GM10266 (cell line): ENCODE measurements around the gene TBC1D22B.

Experiments used
- DNase-seq: peaks from one replicate; pipeline ENCODE4 v3.0.0; 2012; ENCODE audit errors: extremely low spot score
- CTCF ChIP-seq: IDR thresholded peaks from 2 replicates; pipeline ENCODE4 v1.5.1; 2012; ENCODE audit warnings: mild to moderate bottlenecking, low read depth; ENCODE audit not compliant: control insufficient read depth, insufficient read depth; ENCODE audit errors: missing control alignments

Gene TBC1D22B

GRCh38 chr6:37347670-37348111 is 90.1 kb downstream of the TBC1D22B start:
- DNase-seq, result no peak
- TF ChIP-seq CTCF, result no peak

GRCh38 chr6:37351027-37351426 is 93.5 kb downstream of the TBC1D22B start:
- no peak for TF ChIP-seq CTCF

GRCh38 chr6:37352384-37352783 is 94.8 kb downstream of the TBC1D22B start:
- DNase-seq, result no peak
- TF ChIP-seq CTCF, result no peak

More at GRCh38 chr6:37351027-37351426, 93.5 kb downstream of the TBC1D22B start:
- no peak for DNase-seq

GRCh38 chr6:37353761-37354525 is 96.4 kb downstream of the TBC1D22B start, which contains the start of gene RNF8:
RNF8 (plus strand) TSS chr6:37353983; CDS start chr6:37354165, 182 bp downstream.
- TF ChIP-seq CTCF, result no peak
- DNase-seq, result peak; percentile 96

DNA sequence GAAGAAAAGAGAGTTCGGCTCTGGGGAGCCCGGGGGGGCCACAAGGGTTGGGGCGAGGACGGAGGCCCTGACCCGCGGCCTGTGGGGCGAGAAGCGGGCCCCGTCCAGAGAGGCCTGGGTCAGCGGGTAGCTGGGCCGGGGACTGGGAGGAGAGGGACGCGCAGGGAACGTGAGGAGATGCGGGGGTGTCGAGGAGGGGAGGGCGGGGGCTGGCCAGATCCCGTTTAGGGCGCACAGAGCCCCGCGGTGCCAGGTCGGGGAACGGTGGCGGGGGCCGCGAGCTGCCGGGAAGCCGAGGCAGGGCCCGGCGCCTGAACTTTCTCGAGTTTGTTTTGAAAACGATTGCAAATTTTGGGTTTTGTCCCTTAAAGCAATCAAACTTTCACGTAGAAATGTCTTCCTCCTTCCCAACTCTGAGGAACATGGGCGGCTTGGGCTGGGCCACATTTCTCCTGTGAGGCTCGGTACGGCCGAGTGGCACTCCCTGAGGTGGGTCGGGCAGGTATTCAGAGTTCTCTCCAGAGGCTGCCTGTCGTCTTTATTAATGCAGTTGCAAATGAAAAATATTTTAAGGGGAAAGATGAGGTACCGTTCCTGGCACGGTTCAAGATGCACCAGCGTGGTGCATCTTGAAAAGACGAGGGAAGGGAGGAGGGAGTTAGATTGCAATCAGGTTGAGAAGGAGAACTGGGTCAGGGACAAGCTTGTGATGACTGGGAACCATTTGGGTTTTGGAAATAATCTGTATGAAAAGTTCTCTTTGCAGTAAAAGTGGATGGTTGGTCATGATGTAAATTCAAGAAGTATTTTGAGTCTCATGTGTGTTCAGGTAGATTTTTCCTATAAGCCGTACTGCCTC is 97.2 kb downstream of the TBC1D22B start:
- DNase-seq, result peak; percentile 29
- no peak for TF ChIP-seq CTCF

DNA sequence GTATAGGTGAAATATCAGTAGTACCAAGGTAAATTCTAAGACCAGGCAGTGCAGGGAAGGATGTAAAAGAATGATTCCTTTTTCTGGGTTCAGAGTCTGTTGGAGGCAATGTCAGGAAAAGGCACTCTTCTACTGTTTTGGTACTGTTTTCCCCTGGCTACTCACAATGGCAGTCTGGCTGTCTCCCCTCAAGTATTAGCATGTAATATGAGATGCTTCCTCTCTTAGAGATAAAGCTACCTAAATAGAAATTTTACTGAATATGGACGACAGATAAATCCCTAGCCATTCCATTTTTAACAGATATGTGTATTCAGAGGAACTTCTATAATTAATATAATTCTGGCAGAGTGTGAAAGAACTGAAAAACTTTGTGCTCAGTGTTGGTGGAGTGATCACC is 99.7 kb downstream of the TBC1D22B start:
- TF ChIP-seq CTCF, result no peak
- no peak for DNase-seq
